ENCODE results near the gene LY6G6C. TPM values are rescaled to one million over a fixed set of nuclear protein-coding genes. Genes with fewer than 3 reads are reported as not detected.

LY6G6C gene
- total RNA-seq, 2 experiments from 2014 or later = not detected

- Histone ChIP-seq H3K4me3 (ENCODE audit: low read length) (no peak overlapping the region), H3K27me3 (ENCODE audit: control insufficient read depth in 1 of 2, insufficient read depth in 2 of 2, low read length in 2 of 2) (no peaks in the 10 kb centered on the region), H3K27ac (ENCODE audit: low read depth in 1 of 2, low read length in 2 of 2) (no peak overlapping the region), H3K4me1 (ENCODE audit: insufficient read depth, low read length) (peaks cover 29% of the 10 kb centered on the region), H3K36me3 (ENCODE audit: insufficient read depth, low read length) (no peaks in the 10 kb centered on the region), H3K9me3 (ENCODE audit: control insufficient read depth in 1 of 2, insufficient read depth in 1 of 2, low read length in 2 of 2) (no peaks in the 10 kb centered on the region)
- Mint-ChIP-seq H3K4me3 (no peak overlapping the region), H3K27ac (no peak overlapping the region), H3K36me3 (ENCODE audit: low read depth) (peaks cover 11% of the 10 kb centered on the region), H3K27me3 (no peaks in the 10 kb centered on the region), H3K4me1 (ENCODE audit: low read depth) (peaks cover 31% of the 10 kb centered on the region), H3K9me3 (no peaks in the 10 kb centered on the region)
- CTCF ChIA-PET = no interaction called here
- POLR2A ChIA-PET = no interaction called here
- DNase-seq (no peak), ATAC-seq (ENCODE audit: poor library complexity) (no peak)
- intact Hi-C loops (cut with DNase I, micrococcal nuclease) = no loop called here
- TF ChIP-seq CTCF (IDR thresholded peaks at IDR 0.05) = no peak
Measured at GRCh38 chr6:31742894-31743293, 21.3 kb upstream of the LY6G6C start.

- Histone ChIP-seq H3K9me3 (ENCODE audit: control insufficient read depth in 1 of 2, insufficient read depth in 1 of 2, low read length in 2 of 2) (no peaks in the 10 kb centered on the region), H3K4me1 (ENCODE audit: insufficient read depth, low read length) (peaks cover 40% of the 10 kb centered on the region), H3K27me3 (ENCODE audit: control insufficient read depth in 1 of 2, insufficient read depth in 2 of 2, low read length in 2 of 2) (no peaks in the 10 kb centered on the region), H3K4me3 (ENCODE audit: low read length) (no peak overlapping the region), H3K36me3 (ENCODE audit: insufficient read depth, low read length) (no peaks in the 10 kb centered on the region), H3K27ac (ENCODE audit: low read depth in 1 of 2, low read length in 2 of 2) (no peak overlapping the region)
- Mint-ChIP-seq H3K36me3 (ENCODE audit: low read depth) (peaks cover 11% of the 10 kb centered on the region), H3K27me3 (no peaks in the 10 kb centered on the region), H3K4me1 (ENCODE audit: low read depth) (peaks cover 41% of the 10 kb centered on the region), H3K9me3 (no peaks in the 10 kb centered on the region), H3K27ac (no peak overlapping the region), H3K4me3 (peak overlapping the region; percentile 49)
- no peak for ATAC-seq (ENCODE audit: poor library complexity)
- POLR2A ChIA-PET = interaction anchor here (0.6 kb wide), 1 partner anchor 160 kb away, joined by 3 read pairs; no protein-coding TSS in a partner anchor
- CTCF ChIA-PET = interaction anchor here (4.9 kb wide), 1 partner anchor 28 kb away, joined by 34 read pairs; no protein-coding TSS in a partner anchor
- no peak for TF ChIP-seq CTCF (IDR thresholded peaks at IDR 0.05)
- DNase-seq = no peak
- intact Hi-C loops (cut with DNase I, micrococcal nuclease) = no loop called here
Measured at GRCh38 chr6:31741815-31742214, 20.3 kb upstream of the LY6G6C start.

GRCh38 chr6:31740397-31741223 lies 19.1 kb upstream of the LY6G6C start:
- peak overlapping the region; percentile 87 for H3K4me3 ChIP-seq (ENCODE audit: low read length)
- peaks cover 47% of the 10 kb centered on the region for H3K4me1 ChIP-seq (ENCODE audit: insufficient read depth, low read length)
- ChIA-PET POLR2A (interaction anchor here (0.7 to 2.1 kb wide), 10 partner anchors 30 to 231 kb away, joined by 3 to 14 read pairs (median 5); partner anchors contain the start of genes ABHD16A, DXO, GPANK1 and LSM2), CTCF (interaction anchor here (0.9 to 4.9 kb wide), 8 partner anchors 13 to 89 kb away, joined by 3 to 41 read pairs (median 6); partner anchors contain the start of genes DDAH2 and VARS1)
- Mint-ChIP-seq H3K9me3 (no peaks in the 10 kb centered on the region), H3K27ac (peak overlapping the region; percentile 85), H3K4me1 (ENCODE audit: low read depth) (peaks cover 53% of the 10 kb centered on the region), H3K4me3 (peak overlapping the region; percentile 90), H3K27me3 (no peaks in the 10 kb centered on the region), H3K36me3 (ENCODE audit: low read depth) (peaks cover 19% of the 10 kb centered on the region)
- H3K27ac ChIP-seq (ENCODE audit: low read depth in 1 of 2, low read length in 2 of 2) = peak overlapping the region in 1 of 2 donors; percentile 43
- intact Hi-C loops (cut with DNase I, micrococcal nuclease) = no loop called here
- peak in 1 of 14 experiments; percentile 35 for DNase-seq
- H3K36me3 ChIP-seq (ENCODE audit: insufficient read depth, low read length) = no peaks in the 10 kb centered on the region
- no peaks in the 10 kb centered on the region for H3K27me3 ChIP-seq (ENCODE audit: control insufficient read depth in 1 of 2, insufficient read depth in 2 of 2, low read length in 2 of 2)
- no peaks in the 10 kb centered on the region for H3K9me3 ChIP-seq (ENCODE audit: control insufficient read depth in 1 of 2, insufficient read depth in 1 of 2, low read length in 2 of 2)
- no peak for ATAC-seq (ENCODE audit: poor library complexity)
- TF ChIP-seq CTCF (IDR thresholded peaks at IDR 0.05) = no peak

Measured in CD4-positive, alpha-beta T cell (primary cell).